ENCODE measurements around the gene HSPG2.

HSPG2 gene

GRCh38 chr1:21891621-21892479 is 45.3 kb downstream of the HSPG2 start:
- H3K27me3 ChIP-seq (ENCODE audit: low read length), result no peaks in the 10 kb centered on the region
- TF ChIP-seq CTCF (IDR thresholded peaks at IDR 0.05; ENCODE audit: insufficient read depth, low read length, poor library complexity, severe bottlenecking), result no peak
- no peak for TF ChIP-seq EZH2phosphoT487 (conservative IDR thresholded peaks at IDR 0.05; ENCODE audit: low read length)
- no peaks in the 10 kb centered on the region for H3K36me3 ChIP-seq (ENCODE audit: low read length)

DNA sequence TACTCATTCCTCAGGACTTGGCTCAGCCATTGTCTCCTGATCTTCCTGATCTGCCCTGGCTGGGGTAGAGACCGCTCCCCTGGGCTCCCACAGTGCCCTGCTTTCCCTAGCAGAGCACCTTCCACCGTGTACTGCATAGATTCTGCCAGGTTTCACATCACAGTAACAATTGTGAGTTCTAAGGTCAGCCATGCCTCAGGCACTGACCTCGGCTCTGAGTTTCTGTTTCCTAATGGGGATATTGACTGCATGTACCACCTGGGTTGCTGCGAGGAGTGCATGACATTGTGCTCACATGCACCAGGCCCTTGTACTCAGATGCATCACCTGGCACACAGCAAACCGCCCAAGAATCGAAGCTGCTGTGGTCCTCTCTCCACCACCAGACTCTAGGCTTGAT is 46.0 kb downstream of the HSPG2 start:
- H3F3A ChIP-seq (ENCODE audit: insufficient read depth), result no peaks in the 10 kb centered on the region

More at GRCh38 chr1:21891621-21892479, 45.3 kb downstream of the HSPG2 start:
- no peaks in the 10 kb centered on the region for H3K9me3 ChIP-seq (ENCODE audit: insufficient read depth, low read length)
- H3K4me2 ChIP-seq (ENCODE audit: low read depth, low read length, poor library complexity, severe bottlenecking), result no peak overlapping the region
- H3K4me3 ChIP-seq (ENCODE audit: insufficient read depth, low read length, poor library complexity, severe bottlenecking), result no peak overlapping the region
- H2AFZ ChIP-seq (ENCODE audit: low read depth, low read length, severe bottlenecking), result no peak overlapping the region
- no peaks in the 10 kb centered on the region for H3F3A ChIP-seq (ENCODE audit: insufficient read depth)
- no peaks in the 10 kb centered on the region for H3K79me2 ChIP-seq (ENCODE audit: insufficient read depth, low read length)
- no peaks in the 10 kb centered on the region for H4K20me1 ChIP-seq (ENCODE audit: low read depth, low read length)
- no peak overlapping the region for H3K9ac ChIP-seq (ENCODE audit: low read length)
- H3K27ac ChIP-seq (ENCODE audit: low read depth, low read length), result no peak overlapping the region
- H3K9me2 ChIP-seq (replicated peaks; ENCODE audit: insufficient read depth, low read length), result no peaks in the 10 kb centered on the region

GRCh38 chr1:21888500-21888899 is 48.6 kb downstream of the HSPG2 start:
- no peaks in the 10 kb centered on the region for H3K79me2 ChIP-seq (ENCODE audit: insufficient read depth, low read length)
- H4K20me1 ChIP-seq (ENCODE audit: low read depth, low read length), result no peaks in the 10 kb centered on the region
- no peak overlapping the region for H3K4me2 ChIP-seq (ENCODE audit: low read depth, low read length, poor library complexity, severe bottlenecking)
- no peak overlapping the region for H3K4me3 ChIP-seq (ENCODE audit: insufficient read depth, low read length, poor library complexity, severe bottlenecking)
- no peaks in the 10 kb centered on the region for H3K27me3 ChIP-seq (ENCODE audit: low read length)
- H2AFZ ChIP-seq (ENCODE audit: low read depth, low read length, severe bottlenecking), result no peak overlapping the region
- H3K27ac ChIP-seq (ENCODE audit: low read depth, low read length), result no peak overlapping the region
- no peak overlapping the region for H3K9ac ChIP-seq (ENCODE audit: low read length)
- H3K9me3 ChIP-seq (ENCODE audit: insufficient read depth, low read length), result no peaks in the 10 kb centered on the region
- H3F3A ChIP-seq (ENCODE audit: insufficient read depth), result no peaks in the 10 kb centered on the region
- no peaks in the 10 kb centered on the region for H3K9me2 ChIP-seq (replicated peaks; ENCODE audit: insufficient read depth, low read length)
- no peaks in the 10 kb centered on the region for H3K36me3 ChIP-seq (ENCODE audit: low read length)
- no peak for TF ChIP-seq CTCF (IDR thresholded peaks at IDR 0.05; ENCODE audit: insufficient read depth, low read length, poor library complexity, severe bottlenecking)
- no peak for TF ChIP-seq EZH2phosphoT487 (conservative IDR thresholded peaks at IDR 0.05; ENCODE audit: low read length)

More for the DNA sequence above, 46.0 kb downstream of the HSPG2 start:
- no peaks in the 10 kb centered on the region for H3K9me3 ChIP-seq (ENCODE audit: insufficient read depth, low read length)
- no peaks in the 10 kb centered on the region for H3K36me3 ChIP-seq (ENCODE audit: low read length)
- no peak for TF ChIP-seq EZH2phosphoT487 (conservative IDR thresholded peaks at IDR 0.05; ENCODE audit: low read length)
- TF ChIP-seq CTCF (IDR thresholded peaks at IDR 0.05; ENCODE audit: insufficient read depth, low read length, poor library complexity, severe bottlenecking), result no peak
- no peak overlapping the region for H3K27ac ChIP-seq (ENCODE audit: low read depth, low read length)
- no peaks in the 10 kb centered on the region for H3K79me2 ChIP-seq (ENCODE audit: insufficient read depth, low read length)
- no peaks in the 10 kb centered on the region for H4K20me1 ChIP-seq (ENCODE audit: low read depth, low read length)
- no peak overlapping the region for H3K4me3 ChIP-seq (ENCODE audit: insufficient read depth, low read length, poor library complexity, severe bottlenecking)
- H3K9me2 ChIP-seq (replicated peaks; ENCODE audit: insufficient read depth, low read length), result no peaks in the 10 kb centered on the region
- no peak overlapping the region for H2AFZ ChIP-seq (ENCODE audit: low read depth, low read length, severe bottlenecking)
- H3K27me3 ChIP-seq (ENCODE audit: low read length), result no peaks in the 10 kb centered on the region
- no peak overlapping the region for H3K4me2 ChIP-seq (ENCODE audit: low read depth, low read length, poor library complexity, severe bottlenecking)
- no peak overlapping the region for H3K9ac ChIP-seq (ENCODE audit: low read length)

Data from SU-DHL-6 (cell line).